Body of pancreas (tissue), 4 donors: ENCODE data around the gene ABI1.

Source experiments
- CTCF ChIP-seq, 7 experiments: fragments of 450-650 bp in 4 of 7; fragments of 200-600 bp in 3 of 7; sonication (generic) in 3 of 7; IDR thresholded peaks; one replicate each; pipeline ENCODE4 v1.5.1; 2016 to 2019; ENCODE audit warnings: antibody characterized with exemption in 7 of 7
- POLR2A ChIP-seq, 3 donors: fragments of 450-650 bp; IDR thresholded peaks; one replicate each; pipeline ENCODE4 v1.6.1; 2016; ENCODE audit warnings: antibody characterized with exemption in 3 of 3, mild to moderate bottlenecking in 2 of 3

- TF ChIP-seq CTCF (IDR thresholded peaks at IDR 0.05) (peak in 5 of 7 experiments; percentile 34 to 55 (median 43)), POLR2A (IDR thresholded peaks at IDR 0.05) (no peak)
These were observed 30.2 kb upstream of the ABI1 start for GRCh38 chr10:26890956-26891355.
